Measurements from ENCODE around the gene MRPS25.
"Not testable (repeated sequence)": the region's sequence is repeated elsewhere in the genome, so short reads cannot be mapped to it uniquely, and the experiment has no call there.

DNA sequence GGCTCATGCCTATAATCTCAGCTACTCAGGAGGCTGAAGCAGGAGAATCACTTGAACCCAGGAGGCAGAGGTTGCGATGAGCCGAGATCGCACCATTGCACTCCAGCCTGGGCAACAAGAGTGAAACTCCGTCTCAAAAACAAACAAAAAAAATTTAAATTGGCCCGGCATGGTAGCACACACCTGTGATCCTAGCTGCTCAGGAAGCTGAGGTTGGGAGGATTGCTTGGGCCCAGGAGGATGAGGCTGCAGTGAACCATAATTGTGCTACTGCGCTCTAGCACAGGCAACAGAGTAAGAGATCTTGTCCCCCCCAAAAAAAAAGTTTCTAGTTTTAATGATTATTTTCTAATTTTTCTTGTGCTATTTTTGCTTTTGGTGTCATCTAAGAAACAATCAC lies 65.9 kb downstream of the MRPS25 start:
- not testable (repeated sequence) for TF ChIP-seq EZH2 (IDR thresholded peaks at IDR 0.05; ENCODE audit: borderline replicate concordance); EZH2phosphoT487 (IDR thresholded peaks at IDR 0.05; ENCODE audit: low read depth, severe bottlenecking, unreplicated experiment)
- TF ChIP-seq, protein P1, sequence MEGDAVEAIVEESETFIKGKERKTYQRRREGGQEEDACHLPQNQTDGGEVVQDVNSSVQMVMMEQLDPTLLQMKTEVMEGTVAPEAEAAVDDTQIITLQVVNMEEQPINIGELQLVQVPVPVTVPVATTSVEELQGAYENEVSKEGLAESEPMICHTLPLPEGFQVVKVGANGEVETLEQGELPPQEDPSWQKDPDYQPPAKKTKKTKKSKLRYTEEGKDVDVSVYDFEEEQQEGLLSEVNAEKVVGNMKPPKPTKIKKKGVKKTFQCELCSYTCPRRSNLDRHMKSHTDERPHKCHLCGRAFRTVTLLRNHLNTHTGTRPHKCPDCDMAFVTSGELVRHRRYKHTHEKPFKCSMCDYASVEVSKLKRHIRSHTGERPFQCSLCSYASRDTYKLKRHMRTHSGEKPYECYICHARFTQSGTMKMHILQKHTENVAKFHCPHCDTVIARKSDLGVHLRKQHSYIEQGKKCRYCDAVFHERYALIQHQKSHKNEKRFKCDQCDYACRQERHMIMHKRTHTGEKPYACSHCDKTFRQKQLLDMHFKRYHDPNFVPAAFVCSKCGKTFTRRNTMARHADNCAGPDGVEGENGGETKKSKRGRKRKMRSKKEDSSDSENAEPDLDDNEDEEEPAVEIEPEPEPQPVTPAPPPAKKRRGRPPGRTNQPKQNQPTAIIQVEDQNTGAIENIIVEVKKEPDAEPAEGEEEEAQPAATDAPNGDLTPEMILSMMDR (IDR thresholded peaks at IDR 0.05; ENCODE audit: poor library complexity), result not testable (repeated sequence)
